ENCODE data around the gene TNS3. TPM values are rescaled to one million over a fixed set of nuclear protein-coding genes. Genes with fewer than 3 reads are reported as not detected.
"Not testable (repeated sequence)": the region's sequence is repeated elsewhere in the genome, so short reads cannot be mapped to it uniquely, and the experiment has no call there.

Gene TNS3
- total and polyA plus RNA-seq, 4 donors = 40.5 to 140 (median 86.7) TPM

GRCh38 chr7:47587351-47587750, 5.4 kb upstream of the TNS3 start:
- Histone ChIP-seq H3K27me3 (ENCODE audit: control insufficient read depth in 1 of 2, insufficient read depth in 2 of 2, low read length in 1 of 2) (no peaks in the 10 kb centered on the region), H3K4me3 (ENCODE audit: low read length in 2 of 2) (no peak overlapping the region), H3K27ac (ENCODE audit: low read depth in 1 of 2, low read length in 2 of 2) (no peak overlapping the region), H3K9me3 (ENCODE audit: control insufficient read depth, low read length) (no peaks in the 10 kb centered on the region), H3K36me3 (ENCODE audit: control insufficient read depth in 1 of 2, insufficient read depth in 2 of 2, low read length in 1 of 2) (no peaks in the 10 kb centered on the region), H3K4me1 (ENCODE audit: control insufficient read depth in 1 of 2, insufficient read depth in 2 of 2, low read length in 2 of 2) (peaks cover 3 to 5% of the 10 kb centered on the region in 2 donors)
- ATAC-seq (ENCODE audit: low FRiP score) (peak; percentile 49), DNase-seq (peak; percentile 85 to 86)
- WGBS, 2 donors = 15 to 17% methylated on average over 7 of the region's 7 CpGs
- intact Hi-C loops (cut with DNase I) = loop anchor here (10.0 kb wide), 2 partner anchors 47 to 197 kb away; no protein-coding TSS in a partner anchor

GRCh38 chr7:47586925-47587324, 5.0 kb upstream of the TNS3 start:
- H3K27ac ChIP-seq (ENCODE audit: low read depth in 1 of 2, low read length in 2 of 2) = no peak overlapping the region
- H3K4me3 ChIP-seq (ENCODE audit: low read length in 2 of 2) = no peak overlapping the region
- no peaks in the 10 kb centered on the region for H3K9me3 ChIP-seq (ENCODE audit: control insufficient read depth, low read length)
- intact Hi-C loops (cut with DNase I) = loop anchor here (10.0 kb wide), 2 partner anchors 48 to 198 kb away; no protein-coding TSS in a partner anchor
- peaks cover 3 to 5% of the 10 kb centered on the region in 2 donors for H3K4me1 ChIP-seq (ENCODE audit: control insufficient read depth in 1 of 2, insufficient read depth in 2 of 2, low read length in 2 of 2)
- no peaks in the 10 kb centered on the region for H3K27me3 ChIP-seq (ENCODE audit: control insufficient read depth in 1 of 2, insufficient read depth in 2 of 2, low read length in 1 of 2)
- ATAC-seq (ENCODE audit: low FRiP score) (no peak), DNase-seq (no peak)
- WGBS, 2 donors = 53 to 78% methylated on average over 3 of the region's 3 CpGs
- H3K36me3 ChIP-seq (ENCODE audit: control insufficient read depth in 1 of 2, insufficient read depth in 2 of 2, low read length in 1 of 2) = no peaks in the 10 kb centered on the region

DNA sequence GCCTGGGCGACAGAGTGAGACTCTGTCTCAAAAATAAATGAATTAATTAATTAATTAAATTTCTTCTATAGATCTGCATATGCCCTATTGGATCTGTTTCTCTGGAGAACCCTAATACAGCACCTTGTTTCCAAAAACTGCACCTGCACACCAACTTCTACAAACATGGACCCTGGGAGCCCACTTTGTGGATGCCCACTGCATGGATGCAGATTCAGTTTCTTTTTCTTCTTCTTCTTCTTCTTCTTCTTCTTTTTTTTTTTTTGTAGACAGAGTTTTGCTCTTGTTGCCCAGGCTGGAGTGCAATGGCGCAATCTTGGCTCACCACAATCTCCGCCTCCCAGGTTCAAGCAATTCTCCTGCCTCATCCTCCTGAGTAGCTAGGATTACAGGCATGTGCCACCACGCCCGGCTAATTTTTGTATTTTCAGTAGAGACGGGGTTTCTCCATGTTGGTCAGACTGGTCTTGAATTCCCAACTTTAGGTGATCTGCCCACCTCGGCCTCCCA, 4.3 kb upstream of the TNS3 start:
- H3K9me3 ChIP-seq (ENCODE audit: control insufficient read depth, low read length); ATAC-seq (ENCODE audit: low FRiP score); H3K4me1 ChIP-seq (ENCODE audit: control insufficient read depth in 1 of 2, insufficient read depth in 2 of 2, low read length in 2 of 2); H3K27me3 ChIP-seq (ENCODE audit: control insufficient read depth in 1 of 2, insufficient read depth in 2 of 2, low read length in 1 of 2); H3K36me3 ChIP-seq (ENCODE audit: control insufficient read depth in 1 of 2, insufficient read depth in 2 of 2, low read length in 1 of 2); H3K27ac ChIP-seq (ENCODE audit: low read depth in 1 of 2, low read length in 2 of 2); H3K4me3 ChIP-seq (ENCODE audit: low read length in 2 of 2): not testable (repeated sequence)
- peak in 1 of 2 donors; percentile 66 for DNase-seq
- intact Hi-C loops (cut with DNase I) = loop anchor here (10.0 kb wide), 2 partner anchors 49 to 199 kb away; no protein-coding TSS in a partner anchor
- WGBS, 2 donors = 94 to 98% methylated on average over 7 of the region's 7 CpGs

DNA sequence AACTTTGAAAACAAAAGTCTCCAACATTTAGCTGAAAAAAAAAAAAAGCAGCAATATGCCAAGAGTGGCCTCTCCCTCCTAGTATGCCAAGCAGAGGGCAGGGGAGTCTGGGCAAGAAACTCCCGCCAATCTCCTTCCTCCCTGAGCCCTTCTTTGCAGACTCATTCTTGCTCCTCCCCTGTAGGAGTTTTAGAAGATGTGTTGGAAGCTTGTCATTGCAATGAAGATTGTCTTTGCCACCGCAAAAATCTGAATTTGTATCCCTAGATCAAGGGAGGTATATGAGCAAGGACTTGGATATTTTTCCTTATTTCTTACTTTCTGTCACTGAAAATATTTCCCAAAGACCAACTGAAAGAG, 2.6 kb upstream of the TNS3 start:
- no peak overlapping the region for H3K4me3 ChIP-seq (ENCODE audit: low read length in 2 of 2)
- peaks cover 3 to 7% of the 10 kb centered on the region in 2 donors for H3K4me1 ChIP-seq (ENCODE audit: control insufficient read depth in 1 of 2, insufficient read depth in 2 of 2, low read length in 2 of 2)
- ATAC-seq (ENCODE audit: low FRiP score) = peak; percentile 17

DNA sequence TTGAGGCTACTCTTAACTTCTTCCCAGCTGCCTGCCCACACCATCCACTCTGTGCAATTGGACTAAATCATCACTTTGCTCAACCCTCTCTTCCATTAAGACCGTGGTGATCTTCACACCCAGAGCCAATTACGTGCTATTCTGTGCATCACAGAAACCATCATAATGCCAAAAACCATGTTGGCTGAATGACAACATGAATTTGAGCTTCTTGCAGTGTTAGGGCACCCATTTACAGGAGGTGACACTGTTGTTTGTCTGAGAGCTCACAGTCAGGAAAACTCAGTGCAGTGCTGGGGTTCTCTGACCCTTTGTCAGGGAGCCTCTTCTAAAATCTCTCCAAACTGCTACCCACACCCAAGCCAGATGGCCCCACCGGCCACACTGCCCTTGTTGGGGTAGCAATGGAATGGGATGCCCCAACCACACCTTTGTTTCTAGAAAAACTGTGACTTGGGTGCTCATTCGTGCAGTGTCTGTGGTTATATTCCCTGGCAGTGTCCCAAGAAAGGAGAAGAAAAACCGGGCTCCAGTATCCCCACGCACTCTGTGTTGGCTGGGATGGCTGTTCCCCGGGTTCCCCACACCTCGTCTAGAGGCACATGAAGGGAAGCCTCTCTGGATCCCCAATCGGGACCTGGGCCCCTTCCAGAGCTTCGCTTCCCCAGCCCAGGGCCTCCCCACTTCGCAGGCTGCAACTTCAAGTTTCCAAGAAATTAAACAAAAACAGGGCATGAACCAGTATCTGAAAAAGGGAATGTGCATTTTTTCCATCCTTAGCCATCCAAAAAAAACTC, 2.0 kb upstream of the TNS3 start:
- ATAC-seq (ENCODE audit: low FRiP score) (peak; percentile 19), DNase-seq (no peak)
- no peaks in the 10 kb centered on the region for H3K36me3 ChIP-seq (ENCODE audit: control insufficient read depth in 1 of 2, insufficient read depth in 2 of 2, low read length in 1 of 2)
- peaks cover 3 to 7% of the 10 kb centered on the region in 2 donors for H3K4me1 ChIP-seq (ENCODE audit: control insufficient read depth in 1 of 2, insufficient read depth in 2 of 2, low read length in 2 of 2)
- no peak overlapping the region for H3K4me3 ChIP-seq (ENCODE audit: low read length in 2 of 2)
- 7 to 8% methylated on average over 11 of the region's 11 CpGs for WGBS, 2 donors
- intact Hi-C loops (cut with DNase I) = loop anchor here (5.0 to 10.0 kb wide), 8 partner anchors 51 to 201 kb away; no protein-coding TSS in a partner anchor
- H3K9me3 ChIP-seq (ENCODE audit: control insufficient read depth, low read length) = no peaks in the 10 kb centered on the region
- H3K27me3 ChIP-seq (ENCODE audit: control insufficient read depth in 1 of 2, insufficient read depth in 2 of 2, low read length in 1 of 2) = no peaks in the 10 kb centered on the region
- peak overlapping the region; percentile 29 to 90 for H3K27ac ChIP-seq (ENCODE audit: low read depth in 1 of 2, low read length in 2 of 2)

More for the DNA sequence above, 2.6 kb upstream of the TNS3 start:
- no peak for DNase-seq
- H3K36me3 ChIP-seq (ENCODE audit: control insufficient read depth in 1 of 2, insufficient read depth in 2 of 2, low read length in 1 of 2) = no peaks in the 10 kb centered on the region
- no peaks in the 10 kb centered on the region for H3K9me3 ChIP-seq (ENCODE audit: control insufficient read depth, low read length)
- H3K27me3 ChIP-seq (ENCODE audit: control insufficient read depth in 1 of 2, insufficient read depth in 2 of 2, low read length in 1 of 2) = no peaks in the 10 kb centered on the region
- H3K27ac ChIP-seq (ENCODE audit: low read depth in 1 of 2, low read length in 2 of 2) = peak overlapping the region in 1 of 2 donors; percentile 28
- 2 to 5% methylated on average over 2 of the region's 2 CpGs for WGBS, 2 donors
- intact Hi-C loops (cut with DNase I) = loop anchor here (5.0 to 10.0 kb wide), 8 partner anchors 50 to 200 kb away; no protein-coding TSS in a partner anchor

- Histone ChIP-seq H3K27me3 (ENCODE audit: control insufficient read depth in 1 of 2, insufficient read depth in 2 of 2, low read length in 1 of 2) (no peaks in the 10 kb centered on the region), H3K9me3 (ENCODE audit: control insufficient read depth, low read length) (no peaks in the 10 kb centered on the region), H3K27ac (ENCODE audit: low read depth in 1 of 2, low read length in 2 of 2) (peak overlapping the region; percentile 29 to 90), H3K36me3 (ENCODE audit: control insufficient read depth in 1 of 2, insufficient read depth in 2 of 2, low read length in 1 of 2) (no peaks in the 10 kb centered on the region), H3K4me3 (ENCODE audit: low read length in 2 of 2) (no peak overlapping the region), H3K4me1 (ENCODE audit: control insufficient read depth in 1 of 2, insufficient read depth in 2 of 2, low read length in 2 of 2) (peaks cover 3 to 7% of the 10 kb centered on the region in 2 donors)
- DNase-seq = no peak
- 47 to 51% methylated on average over 15 of the region's 15 CpGs for WGBS, 2 donors
- intact Hi-C loops (cut with DNase I) = loop anchor here (5.0 to 10.0 kb wide), 8 partner anchors 52 to 202 kb away; no protein-coding TSS in a partner anchor
- ATAC-seq (ENCODE audit: low FRiP score) = peak; percentile 49
Measured at GRCh38 chr7:47582764-47583738, 1.1 kb upstream of the TNS3 start.

GRCh38 chr7:47581438-47581803, 490 bp downstream of the TNS3 start:
- Histone ChIP-seq H3K27ac (ENCODE audit: low read depth in 1 of 2, low read length in 2 of 2) (peak overlapping the region; percentile 8 to 83), H3K27me3 (ENCODE audit: control insufficient read depth in 1 of 2, insufficient read depth in 2 of 2, low read length in 1 of 2) (no peaks in the 10 kb centered on the region), H3K4me1 (ENCODE audit: control insufficient read depth in 1 of 2, insufficient read depth in 2 of 2, low read length in 2 of 2) (peaks cover 7 to 10% of the 10 kb centered on the region in 2 donors), H3K4me3 (ENCODE audit: low read length in 2 of 2) (peak overlapping the region; percentile 75 to 80), H3K36me3 (ENCODE audit: control insufficient read depth in 1 of 2, insufficient read depth in 2 of 2, low read length in 1 of 2) (no peaks in the 10 kb centered on the region), H3K9me3 (ENCODE audit: control insufficient read depth, low read length) (no peaks in the 10 kb centered on the region)
- intact Hi-C loops (cut with DNase I) = loop anchor here (5.0 to 10.0 kb wide), 8 partner anchors 53 to 203 kb away; no protein-coding TSS in a partner anchor
- peak; percentile 45 for ATAC-seq (ENCODE audit: low FRiP score)
- peak in 1 of 2 donors; percentile 78 for DNase-seq
- 1% methylated on average over 32 to 33 of the region's 33 CpGs for WGBS, 2 donors

GRCh38 chr7:47580811-47581331, 1.0 kb downstream of the TNS3 start:
- no peak for ATAC-seq (ENCODE audit: low FRiP score)
- intact Hi-C loops (cut with DNase I) = loop anchor here (5.0 to 10.0 kb wide), 8 partner anchors 54 to 204 kb away; no protein-coding TSS in a partner anchor
- no peaks in the 10 kb centered on the region for H3K27me3 ChIP-seq (ENCODE audit: control insufficient read depth in 1 of 2, insufficient read depth in 2 of 2, low read length in 1 of 2)
- WGBS, 2 donors = 0 to 1% methylated on average over 15 of the region's 15 CpGs
- H3K27ac ChIP-seq (ENCODE audit: low read depth in 1 of 2, low read length in 2 of 2) = peak overlapping the region in 1 of 2 donors; percentile 83
- no peaks in the 10 kb centered on the region for H3K36me3 ChIP-seq (ENCODE audit: control insufficient read depth in 1 of 2, insufficient read depth in 2 of 2, low read length in 1 of 2)
- H3K4me3 ChIP-seq (ENCODE audit: low read length in 2 of 2) = peak overlapping the region; percentile 75 to 80
- DNase-seq = no peak
- peaks cover 7 to 10% of the 10 kb centered on the region in 2 donors for H3K4me1 ChIP-seq (ENCODE audit: control insufficient read depth in 1 of 2, insufficient read depth in 2 of 2, low read length in 2 of 2)
- no peaks in the 10 kb centered on the region for H3K9me3 ChIP-seq (ENCODE audit: control insufficient read depth, low read length)

Measured in aorta (tissue), 5 donors.